Measurements from ENCODE around the gene SLC25A21. TPM values are rescaled to one million over a fixed set of nuclear protein-coding genes. Genes with fewer than 3 reads are reported as not detected.
"Not testable (repeated sequence)": the region's sequence is repeated elsewhere in the genome, so short reads cannot be mapped to it uniquely, and the experiment has no call there.

Gene SLC25A21
- total and polyA plus RNA-seq, 9 donors = 0.85 to 3.3 (median 1.1) TPM

GRCh38 chr14:36996857-36997590 lies 175.4 kb downstream of the SLC25A21 start:
- Histone ChIP-seq H3K4me1 (ENCODE audit: control insufficient read depth, insufficient read depth, low read length) (no peaks in the 10 kb centered on the region), H3K9me3 (replicated peaks; ENCODE audit: control insufficient read depth, low read depth, low read length) (no peaks in the 10 kb centered on the region), H3K36me3 (ENCODE audit: control insufficient read depth, insufficient read depth, low read length) (no peaks in the 10 kb centered on the region), H3K4me3 (ENCODE audit: low read length) (no peak overlapping the region), H3K27me3 (ENCODE audit: control insufficient read depth, insufficient read depth, low read length) (no peaks in the 10 kb centered on the region), H3K27ac (ENCODE audit: low read length) (no peak overlapping the region)
- DNase-seq = no peak
- WGBS (ENCODE audit: insufficient coverage) = 80% methylated on average over 1 of the region's 5 CpGs

DNA sequence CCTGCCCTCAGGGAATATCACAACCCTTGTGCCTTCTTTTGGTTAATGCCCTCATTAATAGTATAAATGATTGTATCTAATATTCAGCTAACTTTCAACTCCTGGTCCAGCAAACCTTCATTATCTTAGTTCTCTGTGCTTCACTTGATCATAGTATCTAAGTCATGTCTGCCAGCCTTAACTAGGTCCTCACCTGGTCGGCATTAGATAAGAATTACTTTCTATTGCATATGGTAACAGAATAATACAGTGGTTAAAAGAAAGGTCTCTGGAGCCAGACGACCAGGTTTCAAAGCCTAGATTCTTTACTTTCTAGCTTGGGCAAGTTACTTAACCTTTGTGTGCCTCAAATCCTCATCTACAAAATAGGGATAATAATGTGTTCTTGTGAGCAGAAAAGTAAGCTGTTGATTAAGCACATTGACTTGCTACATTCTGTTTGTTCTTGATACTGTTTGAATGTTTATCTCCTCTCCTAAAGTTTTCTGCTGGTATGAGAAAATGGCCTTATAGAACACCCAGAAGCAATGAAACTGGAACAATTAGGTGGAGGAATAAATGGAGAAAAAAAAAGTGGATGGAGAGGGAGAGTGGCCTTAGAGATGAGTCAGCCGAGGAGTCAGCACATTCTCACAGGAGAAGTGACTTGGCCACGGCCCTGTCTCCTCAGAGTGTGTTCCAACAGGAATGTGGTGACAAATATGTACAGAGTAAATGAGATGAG lies 176.1 kb downstream of the SLC25A21 start:
- Histone ChIP-seq H3K36me3 (ENCODE audit: control insufficient read depth, insufficient read depth, low read length) (no peaks in the 10 kb centered on the region), H3K9me3 (replicated peaks; ENCODE audit: control insufficient read depth, low read depth, low read length) (no peaks in the 10 kb centered on the region), H3K27me3 (ENCODE audit: control insufficient read depth, insufficient read depth, low read length) (no peaks in the 10 kb centered on the region), H3K27ac (ENCODE audit: low read length) (no peak overlapping the region), H3K4me3 (ENCODE audit: low read length) (no peak overlapping the region), H3K4me1 (ENCODE audit: control insufficient read depth, insufficient read depth, low read length) (no peaks in the 10 kb centered on the region)
- no peak for DNase-seq
- WGBS (ENCODE audit: insufficient coverage) = 57% methylated on average over 1 of the region's 4 CpGs

DNA sequence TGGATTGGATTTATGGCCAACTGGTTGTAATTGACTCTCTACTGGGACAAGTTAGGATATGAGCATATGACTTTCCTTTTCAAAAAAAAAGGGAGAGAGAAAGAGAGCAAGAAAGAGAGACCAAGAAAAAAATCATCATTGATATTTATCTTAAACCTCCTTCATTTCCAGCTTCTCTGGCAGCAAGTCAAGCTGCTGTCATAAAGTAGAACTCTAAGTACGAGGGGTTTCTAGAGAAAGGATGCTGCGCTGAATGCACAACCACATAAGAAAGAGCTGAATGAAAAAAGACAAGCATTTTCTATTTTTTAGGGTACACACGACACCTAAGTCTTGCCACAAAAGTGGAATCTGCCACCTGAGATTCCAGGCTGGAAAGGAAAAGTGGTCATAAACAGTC lies 182.6 kb downstream of the SLC25A21 start:
- no peak overlapping the region for H3K4me3 ChIP-seq (ENCODE audit: low read length)
- DNase-seq = peak; percentile 25
- no peaks in the 10 kb centered on the region for H3K36me3 ChIP-seq (ENCODE audit: control insufficient read depth, insufficient read depth, low read length)
- 25% methylated on average over 1 of the region's 3 CpGs for WGBS (ENCODE audit: insufficient coverage)
- no peak overlapping the region for H3K27ac ChIP-seq (ENCODE audit: low read length)
- no peaks in the 10 kb centered on the region for H3K27me3 ChIP-seq (ENCODE audit: control insufficient read depth, insufficient read depth, low read length)
- H3K4me1 ChIP-seq (ENCODE audit: control insufficient read depth, insufficient read depth, low read length) = peaks cover 2% of the 10 kb centered on the region
- H3K9me3 ChIP-seq (replicated peaks; ENCODE audit: control insufficient read depth, low read depth, low read length) = no peaks in the 10 kb centered on the region

DNA sequence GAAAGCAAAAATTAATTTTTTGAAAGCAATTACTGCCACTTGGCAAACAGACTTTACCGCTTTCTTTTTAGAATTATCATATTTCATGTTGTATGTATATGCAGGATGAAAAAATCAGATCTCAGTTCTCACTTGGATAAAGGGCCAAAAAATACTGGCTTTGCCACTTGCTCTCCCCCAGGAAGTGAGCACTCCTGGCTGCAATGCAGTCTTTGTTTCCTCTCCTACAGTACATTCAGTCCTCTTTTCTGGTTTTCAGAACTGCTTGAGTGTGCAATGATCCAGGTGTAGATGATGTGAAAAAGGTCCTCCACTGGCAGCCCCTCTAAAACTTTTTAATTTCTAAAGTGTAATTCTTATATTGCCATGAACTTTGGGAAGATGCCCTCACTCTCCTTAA lies 183.4 kb downstream of the SLC25A21 start:
- Histone ChIP-seq H3K4me3 (ENCODE audit: low read length) (no peak overlapping the region), H3K27me3 (ENCODE audit: control insufficient read depth, insufficient read depth, low read length) (no peaks in the 10 kb centered on the region), H3K4me1 (ENCODE audit: control insufficient read depth, insufficient read depth, low read length) (peaks cover 2% of the 10 kb centered on the region), H3K27ac (ENCODE audit: low read length) (no peak overlapping the region), H3K9me3 (replicated peaks; ENCODE audit: control insufficient read depth, low read depth, low read length) (no peaks in the 10 kb centered on the region), H3K36me3 (ENCODE audit: control insufficient read depth, insufficient read depth, low read length) (no peaks in the 10 kb centered on the region)
- no CpG with 5 or more reads among the region's 1 CpG for WGBS (ENCODE audit: insufficient coverage)
- peak; percentile 5 for DNase-seq

DNA sequence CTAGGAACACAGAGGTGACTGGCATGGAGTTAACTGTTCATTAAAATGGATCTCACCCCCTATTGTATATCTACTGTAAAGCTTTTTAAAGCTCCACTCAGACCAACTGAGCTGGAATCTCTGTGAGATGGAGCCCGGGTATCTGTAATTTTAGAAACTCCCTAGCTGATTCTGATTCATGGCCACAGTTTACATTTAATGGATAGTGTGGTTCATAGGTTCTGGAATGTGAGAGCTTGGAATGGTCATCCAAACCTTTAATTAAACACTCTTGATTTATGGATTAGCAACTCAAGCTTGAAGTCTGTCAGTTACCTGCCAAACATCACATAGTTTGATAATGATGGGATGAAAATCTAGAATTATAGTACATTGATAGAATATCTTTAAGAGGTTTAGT lies 183.8 kb downstream of the SLC25A21 start:
- peaks cover 2% of the 10 kb centered on the region for H3K4me1 ChIP-seq (ENCODE audit: control insufficient read depth, insufficient read depth, low read length)
- H3K9me3 ChIP-seq (replicated peaks; ENCODE audit: control insufficient read depth, low read depth, low read length) = no peaks in the 10 kb centered on the region
- WGBS (ENCODE audit: insufficient coverage) = no CpG with 5 or more reads among the region's 1 CpG
- no peak overlapping the region for H3K27ac ChIP-seq (ENCODE audit: low read length)
- H3K4me3 ChIP-seq (ENCODE audit: low read length) = no peak overlapping the region
- no peaks in the 10 kb centered on the region for H3K36me3 ChIP-seq (ENCODE audit: control insufficient read depth, insufficient read depth, low read length)
- no peak for DNase-seq
- no peaks in the 10 kb centered on the region for H3K27me3 ChIP-seq (ENCODE audit: control insufficient read depth, insufficient read depth, low read length)

- DNase-seq = no peak
- no CpG with 5 or more reads among the region's 2 CpGs for WGBS (ENCODE audit: insufficient coverage)
- Histone ChIP-seq H3K27me3 (ENCODE audit: control insufficient read depth, insufficient read depth, low read length) (no peaks in the 10 kb centered on the region), H3K4me1 (ENCODE audit: control insufficient read depth, insufficient read depth, low read length) (peaks cover 2% of the 10 kb centered on the region), H3K36me3 (ENCODE audit: control insufficient read depth, insufficient read depth, low read length) (no peaks in the 10 kb centered on the region), H3K4me3 (ENCODE audit: low read length) (no peak overlapping the region), H3K9me3 (replicated peaks; ENCODE audit: control insufficient read depth, low read depth, low read length) (no peaks in the 10 kb centered on the region), H3K27ac (ENCODE audit: low read length) (no peak overlapping the region)
Observed at GRCh38 chr14:36986407-36986806, 186.0 kb downstream of the SLC25A21 start.

- DNase-seq = no peak
- WGBS (ENCODE audit: insufficient coverage) = no CpG with 5 or more reads among the region's 3 CpGs
Observed at GRCh38 chr14:36981832-36982529, 190.4 kb downstream of the SLC25A21 start.

DNA sequence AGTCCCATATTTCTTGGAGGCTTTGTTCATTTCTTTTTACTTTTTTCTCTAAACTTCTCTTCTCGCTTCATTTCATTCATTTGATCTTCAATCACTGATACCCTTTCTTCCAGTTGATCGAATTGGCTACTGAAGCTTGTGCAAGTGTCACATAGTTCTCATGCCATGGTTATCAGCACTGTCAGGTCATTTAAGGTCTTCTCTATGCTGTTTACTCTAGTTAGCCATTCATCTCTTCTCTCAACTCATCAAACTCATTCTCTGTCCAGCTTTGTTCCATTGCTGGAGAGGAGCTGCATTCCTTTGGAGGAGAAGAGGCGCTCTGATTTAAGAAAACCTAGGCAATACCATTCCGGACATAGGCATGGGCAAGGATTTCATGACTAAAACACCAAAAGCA lies 192.0 kb downstream of the SLC25A21 start:
- H3K36me3 ChIP-seq (ENCODE audit: control insufficient read depth, insufficient read depth, low read length); H3K27me3 ChIP-seq (ENCODE audit: control insufficient read depth, insufficient read depth, low read length); H3K27ac ChIP-seq (ENCODE audit: low read length); H3K4me3 ChIP-seq (ENCODE audit: low read length); H3K4me1 ChIP-seq (ENCODE audit: control insufficient read depth, insufficient read depth, low read length); DNase-seq; H3K9me3 ChIP-seq (replicated peaks; ENCODE audit: control insufficient read depth, low read depth, low read length): not testable (repeated sequence)
- WGBS (ENCODE audit: insufficient coverage) = 94% methylated on average over 3 of the region's 4 CpGs

More at GRCh38 chr14:36981832-36982529, 190.4 kb downstream of the SLC25A21 start:
- H3K4me3 ChIP-seq (ENCODE audit: low read length) = no peak overlapping the region
- no peak overlapping the region for H3K27ac ChIP-seq (ENCODE audit: low read length)
- no peaks in the 10 kb centered on the region for H3K9me3 ChIP-seq (replicated peaks; ENCODE audit: control insufficient read depth, low read depth, low read length)
- H3K27me3 ChIP-seq (ENCODE audit: control insufficient read depth, insufficient read depth, low read length) = no peaks in the 10 kb centered on the region
- no peaks in the 10 kb centered on the region for H3K36me3 ChIP-seq (ENCODE audit: control insufficient read depth, insufficient read depth, low read length)
- no peaks in the 10 kb centered on the region for H3K4me1 ChIP-seq (ENCODE audit: control insufficient read depth, insufficient read depth, low read length)

- no peaks in the 10 kb centered on the region for H3K27me3 ChIP-seq (ENCODE audit: control insufficient read depth, insufficient read depth, low read length)
- no peak overlapping the region for H3K27ac ChIP-seq (ENCODE audit: low read length)
- no peaks in the 10 kb centered on the region for H3K4me1 ChIP-seq (ENCODE audit: control insufficient read depth, insufficient read depth, low read length)
- no peak overlapping the region for H3K4me3 ChIP-seq (ENCODE audit: low read length)
- no peaks in the 10 kb centered on the region for H3K9me3 ChIP-seq (replicated peaks; ENCODE audit: control insufficient read depth, low read depth, low read length)
- no peaks in the 10 kb centered on the region for H3K36me3 ChIP-seq (ENCODE audit: control insufficient read depth, insufficient read depth, low read length)
- no CpG with 5 or more reads among the region's 3 CpGs for WGBS (ENCODE audit: insufficient coverage)
- DNase-seq = no peak
Observed at GRCh38 chr14:36979863-36980262, 192.5 kb downstream of the SLC25A21 start.

- H3K9me3 ChIP-seq (replicated peaks; ENCODE audit: control insufficient read depth, low read depth, low read length) = no peaks in the 10 kb centered on the region
- H3K27ac ChIP-seq (ENCODE audit: low read length) = no peak overlapping the region
- no peaks in the 10 kb centered on the region for H3K27me3 ChIP-seq (ENCODE audit: control insufficient read depth, insufficient read depth, low read length)
- WGBS (ENCODE audit: insufficient coverage) = 81% methylated on average over 5 of the region's 5 CpGs
- H3K4me3 ChIP-seq (ENCODE audit: low read length) = no peak overlapping the region
- no peak for DNase-seq
- no peaks in the 10 kb centered on the region for H3K36me3 ChIP-seq (ENCODE audit: control insufficient read depth, insufficient read depth, low read length)
- H3K4me1 ChIP-seq (ENCODE audit: control insufficient read depth, insufficient read depth, low read length) = no peaks in the 10 kb centered on the region
Observed at GRCh38 chr14:36976571-36977023, 195.8 kb downstream of the SLC25A21 start.

Data from muscle of leg (tissue), 11 donors.